ENCODE results near the gene RNF213.

Gene RNF213

DNA sequence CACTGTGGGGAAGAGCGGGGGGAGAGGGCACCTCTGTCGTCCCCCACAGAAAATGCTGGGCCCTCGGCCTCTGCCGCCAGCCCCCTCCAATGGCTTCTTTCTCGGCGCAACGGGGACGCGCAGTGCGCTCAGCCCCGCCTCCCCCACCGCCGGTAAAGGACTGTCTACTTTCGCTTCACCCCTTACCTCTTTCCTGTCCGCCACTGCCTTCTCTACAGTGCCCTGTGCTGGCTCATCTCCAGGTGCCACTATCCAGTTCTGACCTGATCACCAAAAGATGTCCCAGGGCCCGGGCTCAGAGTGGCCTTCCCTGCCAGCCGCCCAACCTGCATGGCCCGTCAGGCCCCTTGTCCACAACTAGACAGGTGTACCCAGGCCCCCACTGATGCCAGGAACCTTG is 161.6 kb downstream of the RNF213 start:
- H3K4me3 ChIP-seq (ENCODE audit: low read depth in 1 of 2, low read length in 2 of 2), result no peak overlapping the region
- H3K4me1 ChIP-seq (ENCODE audit: insufficient read depth, low read length), result peaks cover 3% of the 10 kb centered on the region
- H3K36me3 ChIP-seq (ENCODE audit: insufficient read depth, low read length), result peaks cover 17% of the 10 kb centered on the region
- H3K27me3 ChIP-seq (ENCODE audit: control insufficient read depth in 1 of 2, insufficient read depth in 2 of 2, low read length in 2 of 2), result no peaks in the 10 kb centered on the region
- H3K9me3 ChIP-seq (ENCODE audit: low read length), result no peaks in the 10 kb centered on the region
- H3K9ac ChIP-seq (ENCODE audit: low read length), result no peak overlapping the region
- no peak overlapping the region for H3K27ac ChIP-seq (ENCODE audit: low read depth, low read length)

DNA sequence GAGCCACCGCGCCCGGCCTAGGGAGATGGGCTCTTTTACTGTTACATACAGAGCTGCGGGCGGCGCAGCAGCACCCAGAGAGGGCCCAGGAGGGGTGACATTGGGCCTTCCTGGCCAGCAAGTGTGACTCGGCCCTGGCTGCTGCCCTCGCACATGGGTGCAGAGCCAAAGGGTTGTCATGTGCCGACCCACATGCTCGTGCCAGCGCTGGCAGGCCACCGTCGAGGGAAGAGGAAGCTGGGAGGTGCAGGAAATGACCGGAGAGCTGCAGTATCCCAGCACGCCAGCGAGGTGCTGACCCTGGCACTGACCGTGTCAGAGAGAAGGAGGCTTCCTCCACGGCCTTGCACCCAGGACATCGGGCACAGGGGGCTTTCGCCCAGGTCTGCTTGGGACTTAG is 162.3 kb downstream of the RNF213 start:
- Histone ChIP-seq H3K27ac (ENCODE audit: low read depth, low read length) (no peak overlapping the region), H3K27me3 (ENCODE audit: control insufficient read depth in 1 of 2, insufficient read depth in 2 of 2, low read length in 2 of 2) (no peaks in the 10 kb centered on the region), H3K9ac (ENCODE audit: low read length) (no peak overlapping the region), H3K4me3 (ENCODE audit: low read depth in 1 of 2, low read length in 2 of 2) (no peak overlapping the region), H3K9me3 (ENCODE audit: low read length) (no peaks in the 10 kb centered on the region), H3K4me1 (ENCODE audit: insufficient read depth, low read length) (peaks cover 4% of the 10 kb centered on the region), H3K36me3 (ENCODE audit: insufficient read depth, low read length) (peaks cover 10% of the 10 kb centered on the region)

DNA sequence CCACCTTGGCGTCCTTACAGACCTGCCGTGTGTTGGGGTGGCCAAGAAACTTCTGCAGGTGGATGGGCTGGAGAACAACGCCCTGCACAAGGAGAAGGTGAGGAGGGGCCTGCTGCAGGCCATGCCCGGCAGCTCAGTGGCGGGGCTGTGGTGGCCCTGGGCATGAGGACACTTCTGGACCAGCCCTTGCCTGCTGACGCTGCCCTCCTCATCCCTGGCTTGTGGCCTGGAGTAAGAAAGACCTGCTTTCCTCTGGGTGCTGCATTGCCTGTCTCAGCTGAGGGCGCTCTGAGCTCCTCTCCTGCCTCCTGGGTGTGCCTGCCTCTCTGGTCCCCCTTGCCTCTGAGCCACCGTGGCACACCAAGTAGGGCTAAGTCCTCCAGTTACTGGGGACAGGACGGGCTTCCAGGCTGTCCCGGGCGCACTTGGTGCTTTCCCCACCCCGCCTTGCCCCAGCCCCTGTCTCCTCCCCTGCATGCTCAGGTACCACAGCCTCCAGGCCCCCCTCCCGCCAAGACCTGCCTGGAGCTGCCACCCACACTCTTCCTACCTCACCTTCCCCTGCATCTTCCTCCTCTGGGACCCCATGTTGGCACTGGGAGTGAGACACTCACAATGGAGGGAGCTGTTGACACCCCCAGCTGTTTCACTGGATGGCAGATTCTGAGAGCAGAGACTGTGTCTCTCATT is 163.0 kb downstream of the RNF213 start:
- Histone ChIP-seq H3K27me3 (ENCODE audit: control insufficient read depth in 1 of 2, insufficient read depth in 2 of 2, low read length in 2 of 2) (no peaks in the 10 kb centered on the region), H3K9me3 (ENCODE audit: low read length) (no peaks in the 10 kb centered on the region), H3K4me1 (ENCODE audit: insufficient read depth, low read length) (peaks cover 4% of the 10 kb centered on the region), H3K4me3 (ENCODE audit: low read depth in 1 of 2, low read length in 2 of 2) (no peak overlapping the region), H3K27ac (ENCODE audit: low read depth, low read length) (no peak overlapping the region), H3K36me3 (ENCODE audit: insufficient read depth, low read length) (peaks cover 11% of the 10 kb centered on the region), H3K9ac (ENCODE audit: low read length) (no peak overlapping the region)

GRCh38 chr17:80424261-80424660 is 163.6 kb downstream of the RNF213 start:
- Histone ChIP-seq H3K4me3 (ENCODE audit: low read depth in 1 of 2, low read length in 2 of 2) (no peak overlapping the region), H3K9ac (ENCODE audit: low read length) (no peak overlapping the region), H3K9me3 (ENCODE audit: low read length) (no peaks in the 10 kb centered on the region), H3K27ac (ENCODE audit: low read depth, low read length) (no peak overlapping the region), H3K27me3 (ENCODE audit: control insufficient read depth in 1 of 2, insufficient read depth in 2 of 2, low read length in 2 of 2) (no peaks in the 10 kb centered on the region), H3K4me1 (ENCODE audit: insufficient read depth, low read length) (peaks cover 4% of the 10 kb centered on the region), H3K36me3 (ENCODE audit: insufficient read depth, low read length) (peaks cover 17% of the 10 kb centered on the region)

GRCh38 chr17:80424878-80425765 is 164.5 kb downstream of the RNF213 start:
- no peaks in the 10 kb centered on the region for H3K27me3 ChIP-seq (ENCODE audit: control insufficient read depth in 1 of 2, insufficient read depth in 2 of 2, low read length in 2 of 2)
- peaks cover 21% of the 10 kb centered on the region for H3K36me3 ChIP-seq (ENCODE audit: insufficient read depth, low read length)
- H3K27ac ChIP-seq (ENCODE audit: low read depth, low read length), result no peak overlapping the region
- peaks cover 4% of the 10 kb centered on the region for H3K4me1 ChIP-seq (ENCODE audit: insufficient read depth, low read length)
- H3K9me3 ChIP-seq (ENCODE audit: low read length), result no peaks in the 10 kb centered on the region
- H3K9ac ChIP-seq (ENCODE audit: low read length), result no peak overlapping the region
- H3K4me3 ChIP-seq (ENCODE audit: low read depth in 1 of 2, low read length in 2 of 2), result no peak overlapping the region

- H3K36me3 ChIP-seq (ENCODE audit: insufficient read depth, low read length), result peaks cover 20% of the 10 kb centered on the region
These were observed 165.3 kb downstream of the RNF213 start for GRCh38 chr17:80425835-80426426.

DNA sequence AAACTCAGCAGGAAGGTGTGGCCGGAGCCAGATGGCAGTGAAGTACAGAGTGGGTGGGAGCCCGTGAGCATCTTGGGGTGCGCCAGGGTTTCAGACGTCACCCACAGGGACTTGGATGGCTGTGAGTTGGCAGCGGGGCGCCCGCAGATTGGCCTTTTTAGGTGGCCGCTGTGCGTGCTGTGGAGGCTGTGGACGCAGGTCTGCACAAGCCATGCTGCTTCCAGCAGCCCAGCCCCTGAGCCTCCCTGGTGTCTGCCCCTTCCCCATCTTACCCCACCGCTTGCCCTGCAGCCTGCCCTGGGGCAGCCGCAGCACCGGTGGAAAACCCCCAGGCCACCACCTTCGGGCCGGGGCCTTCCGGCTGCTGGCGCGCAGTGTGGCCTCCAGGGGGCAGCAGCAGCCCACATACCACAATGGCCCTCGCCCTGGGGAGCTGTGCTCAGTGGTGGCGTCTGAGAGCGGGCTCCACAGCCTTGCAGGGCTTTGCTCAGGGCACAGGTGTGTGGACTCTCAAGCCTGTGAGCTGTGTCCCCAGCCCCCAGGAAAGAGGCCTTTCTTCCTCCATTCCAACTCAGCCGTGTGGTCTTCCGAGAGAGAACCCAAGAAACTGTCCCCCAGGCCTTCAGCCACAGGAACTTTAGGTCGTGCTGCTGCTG is 166.1 kb downstream of the RNF213 start:
- peaks cover 4% of the 10 kb centered on the region for H3K4me1 ChIP-seq (ENCODE audit: insufficient read depth, low read length)
- no peaks in the 10 kb centered on the region for H3K9me3 ChIP-seq (ENCODE audit: low read length)
- no peak overlapping the region for H3K9ac ChIP-seq (ENCODE audit: low read length)
- no peaks in the 10 kb centered on the region for H3K27me3 ChIP-seq (ENCODE audit: control insufficient read depth in 1 of 2, insufficient read depth in 2 of 2, low read length in 2 of 2)
- H3K27ac ChIP-seq (ENCODE audit: low read depth, low read length), result no peak overlapping the region
- peaks cover 20% of the 10 kb centered on the region for H3K36me3 ChIP-seq (ENCODE audit: insufficient read depth, low read length)
- H3K4me3 ChIP-seq (ENCODE audit: low read depth in 1 of 2, low read length in 2 of 2), result no peak overlapping the region

More at GRCh38 chr17:80425835-80426426, 165.3 kb downstream of the RNF213 start:
- Histone ChIP-seq H3K9me3 (ENCODE audit: low read length) (no peaks in the 10 kb centered on the region), H3K4me1 (ENCODE audit: insufficient read depth, low read length) (peaks cover 4% of the 10 kb centered on the region), H3K27me3 (ENCODE audit: control insufficient read depth in 1 of 2, insufficient read depth in 2 of 2, low read length in 2 of 2) (no peaks in the 10 kb centered on the region), H3K9ac (ENCODE audit: low read length) (no peak overlapping the region), H3K27ac (ENCODE audit: low read depth, low read length) (no peak overlapping the region), H3K4me3 (ENCODE audit: low read depth in 1 of 2, low read length in 2 of 2) (no peak overlapping the region)

- H3K4me1 ChIP-seq (ENCODE audit: insufficient read depth, low read length), result peaks cover 4% of the 10 kb centered on the region
- no peaks in the 10 kb centered on the region for H3K9me3 ChIP-seq (ENCODE audit: low read length)
- no peak overlapping the region for H3K4me3 ChIP-seq (ENCODE audit: low read depth in 1 of 2, low read length in 2 of 2)
- no peaks in the 10 kb centered on the region for H3K27me3 ChIP-seq (ENCODE audit: control insufficient read depth in 1 of 2, insufficient read depth in 2 of 2, low read length in 2 of 2)
- H3K9ac ChIP-seq (ENCODE audit: low read length), result no peak overlapping the region
- H3K27ac ChIP-seq (ENCODE audit: low read depth, low read length), result no peak overlapping the region
- peaks cover 20% of the 10 kb centered on the region for H3K36me3 ChIP-seq (ENCODE audit: insufficient read depth, low read length)
These were observed 167.0 kb downstream of the RNF213 start for GRCh38 chr17:80427366-80428282.

- no peak overlapping the region for H3K4me3 ChIP-seq (ENCODE audit: low read depth in 1 of 2, low read length in 2 of 2)
- no peak overlapping the region for H3K27ac ChIP-seq (ENCODE audit: low read depth, low read length)
- H3K27me3 ChIP-seq (ENCODE audit: control insufficient read depth in 1 of 2, insufficient read depth in 2 of 2, low read length in 2 of 2), result no peaks in the 10 kb centered on the region
- peaks cover 4% of the 10 kb centered on the region for H3K4me1 ChIP-seq (ENCODE audit: insufficient read depth, low read length)
- no peaks in the 10 kb centered on the region for H3K9me3 ChIP-seq (ENCODE audit: low read length)
- H3K36me3 ChIP-seq (ENCODE audit: insufficient read depth, low read length), result peaks cover 20% of the 10 kb centered on the region
- no peak overlapping the region for H3K9ac ChIP-seq (ENCODE audit: low read length)
These were observed 167.7 kb downstream of the RNF213 start for GRCh38 chr17:80428363-80428762.

- H3K4me3 ChIP-seq (ENCODE audit: low read depth in 1 of 2, low read length in 2 of 2), result no peak overlapping the region
- H3K9ac ChIP-seq (ENCODE audit: low read length), result no peak overlapping the region
- peaks cover 20% of the 10 kb centered on the region for H3K36me3 ChIP-seq (ENCODE audit: insufficient read depth, low read length)
- peaks cover 4% of the 10 kb centered on the region for H3K4me1 ChIP-seq (ENCODE audit: insufficient read depth, low read length)
- no peaks in the 10 kb centered on the region for H3K27me3 ChIP-seq (ENCODE audit: control insufficient read depth in 1 of 2, insufficient read depth in 2 of 2, low read length in 2 of 2)
- H3K27ac ChIP-seq (ENCODE audit: low read depth, low read length), result no peak overlapping the region
- no peaks in the 10 kb centered on the region for H3K9me3 ChIP-seq (ENCODE audit: low read length)
These were observed 168.1 kb downstream of the RNF213 start for GRCh38 chr17:80428796-80429195.
